ENCODE data around the gene MREG.

GRCh38 chr2:216044883-216045486 lies 31.6 kb upstream of the MREG start:
- TF ChIP-seq, protein P1, sequence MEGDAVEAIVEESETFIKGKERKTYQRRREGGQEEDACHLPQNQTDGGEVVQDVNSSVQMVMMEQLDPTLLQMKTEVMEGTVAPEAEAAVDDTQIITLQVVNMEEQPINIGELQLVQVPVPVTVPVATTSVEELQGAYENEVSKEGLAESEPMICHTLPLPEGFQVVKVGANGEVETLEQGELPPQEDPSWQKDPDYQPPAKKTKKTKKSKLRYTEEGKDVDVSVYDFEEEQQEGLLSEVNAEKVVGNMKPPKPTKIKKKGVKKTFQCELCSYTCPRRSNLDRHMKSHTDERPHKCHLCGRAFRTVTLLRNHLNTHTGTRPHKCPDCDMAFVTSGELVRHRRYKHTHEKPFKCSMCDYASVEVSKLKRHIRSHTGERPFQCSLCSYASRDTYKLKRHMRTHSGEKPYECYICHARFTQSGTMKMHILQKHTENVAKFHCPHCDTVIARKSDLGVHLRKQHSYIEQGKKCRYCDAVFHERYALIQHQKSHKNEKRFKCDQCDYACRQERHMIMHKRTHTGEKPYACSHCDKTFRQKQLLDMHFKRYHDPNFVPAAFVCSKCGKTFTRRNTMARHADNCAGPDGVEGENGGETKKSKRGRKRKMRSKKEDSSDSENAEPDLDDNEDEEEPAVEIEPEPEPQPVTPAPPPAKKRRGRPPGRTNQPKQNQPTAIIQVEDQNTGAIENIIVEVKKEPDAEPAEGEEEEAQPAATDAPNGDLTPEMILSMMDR (IDR thresholded peaks at IDR 0.05 in 2 of 3, conservative IDR thresholded peaks at IDR 0.05 in 1 of 3; ENCODE audit: borderline replicate concordance in 1 of 3, insufficient read depth in 1 of 3, low read depth in 2 of 3, low read length in 2 of 3): no peak
- TF ChIP-seq MAX (IDR thresholded peaks at IDR 0.05) (no peak), CBX3 (IDR thresholded peaks at IDR 0.05; ENCODE audit: low read depth) (no peak), POLR2A (IDR thresholded peaks at IDR 0.05; ENCODE audit: borderline replicate concordance, extremely low read depth, insufficient read depth, insufficient read length) (no peak), TCF7L2 (IDR thresholded peaks at IDR 0.05; ENCODE audit: borderline replicate concordance, extremely low read depth, insufficient read depth, insufficient read length) (no peak), EZH2phosphoT487 (IDR thresholded peaks at IDR 0.05; ENCODE audit: borderline replicate concordance) (no peak), YY1 (IDR thresholded peaks at IDR 0.05; ENCODE audit: extremely low read depth, insufficient replicate concordance, low read depth, low read length) (no peak), ELF1 (IDR thresholded peaks at IDR 0.05; ENCODE audit: borderline replicate concordance, low read depth) (no peak), EZH2 (IDR thresholded peaks at IDR 0.05) (no peak), FOSL1 (IDR thresholded peaks at IDR 0.05; ENCODE audit: low read depth) (no peak), RAD21 (IDR thresholded peaks at IDR 0.05; ENCODE audit: low read depth) (no peak)

Data from HCT116 (cell line).